Vagina (tissue), 2 donors: ENCODE results near the gene PTGR3. TPM values are rescaled to one million over a fixed set of nuclear protein-coding genes. Genes with fewer than 3 reads are reported as not detected.

ENCODE experiments used
- DNase-seq, 2 donors: peaks; one replicate each; pipeline ENCODE4 v3.0.0-alpha.2; 2017; ENCODE audit errors: extremely low spot score in 2 of 2
- H3K27ac ChIP-seq: fragments of 200-600 bp; sonication (generic); one replicate; pipeline ENCODE4 v1.5.1; 2019
- H3K27me3 ChIP-seq: fragments of 200-600 bp; sonication (generic); one replicate; pipeline ENCODE4 v1.5.1; 2019
- H3K36me3 ChIP-seq, 2 donors: fragments of 200-600 bp; sonication (generic); one replicate each; pipeline ENCODE4 v1.5.1; 2017 to 2019
- H3K4me1 ChIP-seq: fragments of 200-600 bp; sonication (generic); one replicate; pipeline ENCODE4 v1.5.1; 2019
- H3K4me3 ChIP-seq, 2 donors: fragments of 200-600 bp; sonication (generic); 1 replicate in 1 of 2; 2 replicates in 1 of 2; pipeline ENCODE4 v1.5.1; 2016 to 2019
- H3K9me3 ChIP-seq: fragments of 200-600 bp; sonication (generic); one replicate; pipeline ENCODE4 v1.5.1; 2019
- CTCF ChIP-seq, 3 experiments: fragments of 450-650 bp in 2 of 3; fragments of 200-600 bp in 1 of 3; sonication (generic) in 1 of 3; IDR thresholded peaks; one replicate each; pipeline ENCODE4 v1.5.1; 2017 to 2019; ENCODE audit warnings: antibody characterized with exemption in 3 of 3, mild to moderate bottlenecking in 2 of 3, moderate library complexity in 2 of 3
- POLR2A ChIP-seq, 2 donors: fragments of 450-650 bp; IDR thresholded peaks; one replicate each; pipeline ENCODE4 v1.6.1; 2017; ENCODE audit warnings: antibody characterized with exemption in 2 of 2, mild to moderate bottlenecking in 2 of 2, moderate library complexity in 2 of 2
- POLR2AphosphoS5 ChIP-seq, 2 donors: sonication (generic); formaldehyde crosslinking; IDR thresholded peaks; one replicate each; pipeline ENCODE4 v1.9.0; 2017; ENCODE audit warnings: antibody characterized with exemption in 2 of 2, mild to moderate bottlenecking in 2 of 2, low read depth in 1 of 2; ENCODE audit not compliant: insufficient read depth in 1 of 2
- intact Hi-C: fragments of 100-400 bp; cut with DNase I; formaldehyde crosslinking; loops from one replicate; pipeline ENCODE4 v1.15.1; 2023
- total RNA-seq: library from RNA; depleted of rRNA; stranded (reverse); fragments of >200 nt; gene quantifications from one replicate; pipeline ENCODE4 v1.2.3, GENCODE V29; 2016

PTGR3 gene
- total RNA-seq, 1 donor from 2014 or later: 16.0 TPM

- Histone ChIP-seq H3K9me3 (no peaks in the 10 kb centered on the region), H3K4me3 (no peak overlapping the region), H3K27ac (no peak overlapping the region), H3K27me3 (no peaks in the 10 kb centered on the region), H3K36me3 (no peaks in the 10 kb centered on the region), H3K4me1 (no peaks in the 10 kb centered on the region)
- no peak for TF ChIP-seq POLR2A (IDR thresholded peaks at IDR 0.05)
- TF ChIP-seq CTCF (IDR thresholded peaks at IDR 0.05): no peak
- no peak for TF ChIP-seq POLR2AphosphoS5 (IDR thresholded peaks at IDR 0.05; ENCODE audit: insufficient read depth in 1 of 2, low read depth in 1 of 2)
- intact Hi-C loops: no loop called here
- no peak for DNase-seq
These were observed 36.4 kb downstream of the PTGR3 start for GRCh38 chr18:75172299-75173124.

- DNase-seq: no peak
- Histone ChIP-seq H3K4me3 (no peak overlapping the region), H3K4me1 (no peaks in the 10 kb centered on the region), H3K27ac (no peak overlapping the region), H3K9me3 (no peaks in the 10 kb centered on the region), H3K27me3 (no peaks in the 10 kb centered on the region), H3K36me3 (no peaks in the 10 kb centered on the region)
- TF ChIP-seq POLR2A (IDR thresholded peaks at IDR 0.05) (no peak), POLR2AphosphoS5 (IDR thresholded peaks at IDR 0.05; ENCODE audit: insufficient read depth in 1 of 2, low read depth in 1 of 2) (no peak), CTCF (IDR thresholded peaks at IDR 0.05) (no peak)
- intact Hi-C loops: no loop called here
These were observed 38.0 kb downstream of the PTGR3 start for GRCh38 chr18:75170916-75171315.

GRCh38 chr18:75170022-75170789 is 38.7 kb downstream of the PTGR3 start:
- no peaks in the 10 kb centered on the region for H3K9me3 ChIP-seq
- intact Hi-C loops: no loop called here
- H3K36me3 ChIP-seq: no peaks in the 10 kb centered on the region
- TF ChIP-seq POLR2A (IDR thresholded peaks at IDR 0.05) (no peak), CTCF (IDR thresholded peaks at IDR 0.05) (no peak), POLR2AphosphoS5 (IDR thresholded peaks at IDR 0.05; ENCODE audit: insufficient read depth in 1 of 2, low read depth in 1 of 2) (no peak)
- no peaks in the 10 kb centered on the region for H3K27me3 ChIP-seq
- no peaks in the 10 kb centered on the region for H3K4me1 ChIP-seq
- H3K4me3 ChIP-seq: no peak overlapping the region
- H3K27ac ChIP-seq: no peak overlapping the region
- no peak for DNase-seq

GRCh38 chr18:75169411-75169810 is 39.5 kb downstream of the PTGR3 start:
- no peak overlapping the region for H3K27ac ChIP-seq
- intact Hi-C loops: no loop called here
- H3K4me3 ChIP-seq: no peak overlapping the region
- no peak for DNase-seq
- no peaks in the 10 kb centered on the region for H3K36me3 ChIP-seq
- H3K4me1 ChIP-seq: no peaks in the 10 kb centered on the region
- no peaks in the 10 kb centered on the region for H3K9me3 ChIP-seq
- no peaks in the 10 kb centered on the region for H3K27me3 ChIP-seq
- TF ChIP-seq CTCF (IDR thresholded peaks at IDR 0.05) (no peak), POLR2AphosphoS5 (IDR thresholded peaks at IDR 0.05; ENCODE audit: insufficient read depth in 1 of 2, low read depth in 1 of 2) (no peak), POLR2A (IDR thresholded peaks at IDR 0.05) (no peak)

GRCh38 chr18:75168619-75169018 is 40.3 kb downstream of the PTGR3 start:
- H3K36me3 ChIP-seq: no peaks in the 10 kb centered on the region
- no peaks in the 10 kb centered on the region for H3K4me1 ChIP-seq
- DNase-seq: no peak
- H3K9me3 ChIP-seq: no peaks in the 10 kb centered on the region
- TF ChIP-seq POLR2A (IDR thresholded peaks at IDR 0.05) (no peak), POLR2AphosphoS5 (IDR thresholded peaks at IDR 0.05; ENCODE audit: insufficient read depth in 1 of 2, low read depth in 1 of 2) (no peak), CTCF (IDR thresholded peaks at IDR 0.05) (no peak)
- intact Hi-C loops: no loop called here
- H3K27ac ChIP-seq: no peak overlapping the region
- H3K4me3 ChIP-seq: no peak overlapping the region
- no peaks in the 10 kb centered on the region for H3K27me3 ChIP-seq
